Stimulated activated CD4-positive, alpha-beta T cell treated with anti-CD3 and anti-CD28 coated beads, TNF-alpha, amount 100 ng/mL, for 48 hours (primary cell): ENCODE measurements around the gene ACOT11.

Experiments used
- DNase-seq, 3 donors: peaks; one replicate each; pipeline ENCODE4 v3.0.0-alpha.2; 2020; ENCODE audit warnings: low read depth in 3 of 3

ACOT11 gene

GRCh38 chr1:54585181-54586066, 37.4 kb downstream of the ACOT11 start:
- no peak for DNase-seq

GRCh38 chr1:54588377-54588776, 40.3 kb downstream of the ACOT11 start:
- no peak for DNase-seq

GRCh38 chr1:54591127-54591756, 43.2 kb downstream of the ACOT11 start:
- DNase-seq, result no peak

- DNase-seq, result no peak
Observed at GRCh38 chr1:54593571-54594160, 45.6 kb downstream of the ACOT11 start.

GRCh38 chr1:54594463-54594862, 46.4 kb downstream of the ACOT11 start:
- DNase-seq, result no peak

GRCh38 chr1:54595956-54596498, 48.0 kb downstream of the ACOT11 start:
- DNase-seq, result no peak

- no peak for DNase-seq
Observed at GRCh38 chr1:54596756-54597155, 48.7 kb downstream of the ACOT11 start.

- DNase-seq, result no peak
Observed at GRCh38 chr1:54597455-54598030, 49.5 kb downstream of the ACOT11 start.

GRCh38 chr1:54599211-54599823, 51.3 kb downstream of the ACOT11 start:
- DNase-seq, result no peak

- DNase-seq, result no peak
Observed at GRCh38 chr1:54600947-54601721, 53.1 kb downstream of the ACOT11 start.

- no peak for DNase-seq
Observed at GRCh38 chr1:54601730-54602129, 53.7 kb downstream of the ACOT11 start.

- no peak for DNase-seq
Observed at GRCh38 chr1:54602554-54602953, 54.5 kb downstream of the ACOT11 start.

GRCh38 chr1:54603241-54603640, 55.2 kb downstream of the ACOT11 start:
- DNase-seq, result no peak

GRCh38 chr1:54604051-54604450, 56.0 kb downstream of the ACOT11 start:
- DNase-seq, result no peak

- peak; percentile 2 to 6 (median 5) for DNase-seq
Observed at GRCh38 chr1:54604572-54605370, 56.7 kb downstream of the ACOT11 start.

- DNase-seq, result no peak
Observed at GRCh38 chr1:54606096-54606989, 58.3 kb downstream of the ACOT11 start.

GRCh38 chr1:54606990-54607325, 58.9 kb downstream of the ACOT11 start:
- DNase-seq, result no peak

- DNase-seq, result no peak
Observed at GRCh38 chr1:54607821-54608565, 60.0 kb downstream of the ACOT11 start.
